Neutrophil (primary cell): ENCODE results near the gene WNT8B.

Experiments
- H3K27ac ChIP-seq: fragments of 200-600 bp; sonication (generic); 2 replicates; pipeline ENCODE4 v1.5.1; 2016; ENCODE audit warnings: mild to moderate bottlenecking, moderate library complexity
- H3K27me3 ChIP-seq: fragments of 200-600 bp; sonication (generic); 2 replicates; pipeline ENCODE4 v1.6.0; 2016; ENCODE audit warnings: mild to moderate bottlenecking
- H3K36me3 ChIP-seq: fragments of 200-600 bp; sonication (generic); 2 replicates; pipeline ENCODE4 v1.5.1; 2017
- H3K4me1 ChIP-seq, 2 experiments: fragments of 200-600 bp in 1 of 2; sonication (generic) in 1 of 2; 1 replicate in 1 of 2; 2 replicates in 1 of 2; pipeline versions ENCODE4 v1.5.1 to v1.6.1; 2013 to 2016; ENCODE audit warnings: low read depth in 1 of 2, low read length in 1 of 2, mild to moderate bottlenecking in 1 of 2, moderate library complexity in 1 of 2; ENCODE audit not compliant: control insufficient read depth in 1 of 2, insufficient read depth in 1 of 2
- H3K4me3 ChIP-seq, 2 experiments: fragments of 200-600 bp in 1 of 2; sonication (generic) in 1 of 2; 1 replicate in 1 of 2; 2 replicates in 1 of 2; pipeline ENCODE4 v1.5.1; 2013 to 2016; ENCODE audit warnings: low read depth in 1 of 2, low read length in 1 of 2, mild to moderate bottlenecking in 1 of 2, moderate library complexity in 1 of 2
- H3K9me3 ChIP-seq: fragments of 200-600 bp; sonication (generic); 2 replicates; pipeline ENCODE4 v1.5.1; 2016
- TF ChIP-seq, protein P1 (sequence below): fragments of 200-600 bp; sonication (generic); IDR thresholded peaks from 2 replicates; pipeline ENCODE4 v1.5.1; 2016; ENCODE audit warnings: antibody characterized with exemption

The WNT8B gene

DNA sequence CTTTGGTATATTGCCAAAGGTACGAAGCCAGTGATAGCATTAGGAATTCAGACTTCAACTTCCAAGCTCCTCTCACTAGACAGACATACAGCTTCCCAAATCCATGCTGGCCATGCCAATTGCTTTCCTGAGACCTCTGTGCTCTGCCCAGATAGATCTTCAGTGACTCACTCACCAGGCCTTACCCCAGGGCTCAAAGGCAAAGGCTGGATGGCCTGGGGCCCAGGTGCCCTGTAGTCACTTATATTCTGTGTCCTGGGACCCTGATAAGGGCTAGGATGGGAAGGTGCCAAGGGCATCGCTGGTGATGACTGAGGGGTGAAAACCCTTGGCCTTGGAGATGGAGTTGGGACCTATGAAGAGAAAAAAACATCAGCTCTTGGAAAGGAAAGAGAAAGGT lies 27.7 kb downstream of the WNT8B start:
- Histone ChIP-seq H3K9me3 (no peaks in the 10 kb centered on the region), H3K27ac (no peak overlapping the region), H3K27me3 (no peaks in the 10 kb centered on the region), H3K4me1 (no peaks in the 10 kb centered on the region), H3K4me3 (no peak overlapping the region), H3K36me3 (peaks cover 64% of the 10 kb centered on the region)
- TF ChIP-seq, protein P1, sequence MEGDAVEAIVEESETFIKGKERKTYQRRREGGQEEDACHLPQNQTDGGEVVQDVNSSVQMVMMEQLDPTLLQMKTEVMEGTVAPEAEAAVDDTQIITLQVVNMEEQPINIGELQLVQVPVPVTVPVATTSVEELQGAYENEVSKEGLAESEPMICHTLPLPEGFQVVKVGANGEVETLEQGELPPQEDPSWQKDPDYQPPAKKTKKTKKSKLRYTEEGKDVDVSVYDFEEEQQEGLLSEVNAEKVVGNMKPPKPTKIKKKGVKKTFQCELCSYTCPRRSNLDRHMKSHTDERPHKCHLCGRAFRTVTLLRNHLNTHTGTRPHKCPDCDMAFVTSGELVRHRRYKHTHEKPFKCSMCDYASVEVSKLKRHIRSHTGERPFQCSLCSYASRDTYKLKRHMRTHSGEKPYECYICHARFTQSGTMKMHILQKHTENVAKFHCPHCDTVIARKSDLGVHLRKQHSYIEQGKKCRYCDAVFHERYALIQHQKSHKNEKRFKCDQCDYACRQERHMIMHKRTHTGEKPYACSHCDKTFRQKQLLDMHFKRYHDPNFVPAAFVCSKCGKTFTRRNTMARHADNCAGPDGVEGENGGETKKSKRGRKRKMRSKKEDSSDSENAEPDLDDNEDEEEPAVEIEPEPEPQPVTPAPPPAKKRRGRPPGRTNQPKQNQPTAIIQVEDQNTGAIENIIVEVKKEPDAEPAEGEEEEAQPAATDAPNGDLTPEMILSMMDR, result no peak

DNA sequence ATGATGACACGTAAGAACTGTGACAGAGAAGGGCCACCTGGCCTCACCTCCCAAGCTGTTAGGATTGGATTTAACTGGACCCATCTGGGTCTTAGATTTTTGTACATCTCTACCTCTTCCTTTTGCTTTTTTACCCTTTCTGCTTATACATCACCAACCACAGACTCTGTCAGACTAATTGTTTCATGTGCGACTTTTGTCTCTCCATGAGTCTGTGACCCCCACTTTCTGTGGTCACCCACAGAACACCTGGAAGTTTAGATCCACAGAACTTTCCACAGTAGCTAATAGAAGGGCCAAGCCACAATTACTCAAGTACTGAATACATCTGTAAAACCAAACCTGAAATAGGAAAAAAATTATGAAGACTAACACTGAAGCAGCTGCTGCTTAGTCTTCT lies 33.8 kb downstream of the WNT8B start:
- Histone ChIP-seq H3K4me3 (no peak overlapping the region), H3K9me3 (no peaks in the 10 kb centered on the region), H3K36me3 (peaks cover 78% of the 10 kb centered on the region), H3K27me3 (no peaks in the 10 kb centered on the region), H3K4me1 (no peaks in the 10 kb centered on the region), H3K27ac (no peak overlapping the region)
- TF ChIP-seq, protein P1, result no peak

DNA sequence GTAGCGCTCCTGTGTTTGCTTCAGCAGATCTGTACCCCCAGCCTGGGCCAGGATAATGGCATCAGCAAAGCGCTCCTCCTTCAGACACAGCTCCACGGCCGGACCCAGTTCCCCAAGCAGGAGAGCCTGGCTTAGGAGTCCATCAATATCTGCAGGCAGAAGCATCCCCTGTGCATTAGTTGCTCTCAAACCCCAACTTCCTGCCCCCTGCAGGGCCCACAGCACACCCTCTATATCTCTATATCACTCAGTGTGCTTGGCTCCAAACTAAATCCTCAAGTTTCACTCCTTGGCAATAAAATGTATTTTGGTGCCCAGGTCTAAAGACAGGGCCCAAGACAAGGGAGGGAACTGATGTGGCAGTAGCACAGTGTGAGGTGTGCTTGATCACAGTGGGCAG lies 35.2 kb downstream of the WNT8B start:
- H3K4me3 ChIP-seq, result no peak overlapping the region

DNA sequence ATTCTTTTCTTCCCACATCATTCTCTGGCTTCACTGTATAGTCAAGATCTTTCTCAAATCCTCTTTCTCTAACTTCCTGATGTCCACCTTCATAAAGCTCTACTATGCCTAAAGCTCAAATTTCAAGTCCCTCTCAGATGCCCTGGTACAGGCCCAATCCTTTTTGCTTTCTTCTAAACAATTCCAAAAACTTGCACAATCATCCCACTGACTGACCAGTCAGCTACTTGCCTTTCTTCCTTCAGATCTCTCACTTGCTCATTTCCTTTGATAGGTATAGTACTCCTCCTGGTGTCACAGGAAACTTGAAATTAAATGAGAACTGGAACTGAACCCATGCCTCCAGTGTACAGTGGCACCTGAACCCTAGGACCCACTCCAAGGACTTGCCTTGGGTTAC lies 38.6 kb downstream of the WNT8B start:
- TF ChIP-seq, protein P1, result no peak
- Histone ChIP-seq H3K4me1 (no peaks in the 10 kb centered on the region), H3K36me3 (peaks cover 77% of the 10 kb centered on the region), H3K9me3 (no peaks in the 10 kb centered on the region), H3K27me3 (no peaks in the 10 kb centered on the region), H3K4me3 (no peak overlapping the region), H3K27ac (no peak overlapping the region)

More for the DNA sequence above, 35.2 kb downstream of the WNT8B start:
- Histone ChIP-seq H3K4me1 (no peaks in the 10 kb centered on the region), H3K36me3 (peaks cover 76% of the 10 kb centered on the region), H3K27ac (no peak overlapping the region), H3K27me3 (no peaks in the 10 kb centered on the region), H3K9me3 (no peaks in the 10 kb centered on the region)
- TF ChIP-seq, protein P1, result no peak

DNA sequence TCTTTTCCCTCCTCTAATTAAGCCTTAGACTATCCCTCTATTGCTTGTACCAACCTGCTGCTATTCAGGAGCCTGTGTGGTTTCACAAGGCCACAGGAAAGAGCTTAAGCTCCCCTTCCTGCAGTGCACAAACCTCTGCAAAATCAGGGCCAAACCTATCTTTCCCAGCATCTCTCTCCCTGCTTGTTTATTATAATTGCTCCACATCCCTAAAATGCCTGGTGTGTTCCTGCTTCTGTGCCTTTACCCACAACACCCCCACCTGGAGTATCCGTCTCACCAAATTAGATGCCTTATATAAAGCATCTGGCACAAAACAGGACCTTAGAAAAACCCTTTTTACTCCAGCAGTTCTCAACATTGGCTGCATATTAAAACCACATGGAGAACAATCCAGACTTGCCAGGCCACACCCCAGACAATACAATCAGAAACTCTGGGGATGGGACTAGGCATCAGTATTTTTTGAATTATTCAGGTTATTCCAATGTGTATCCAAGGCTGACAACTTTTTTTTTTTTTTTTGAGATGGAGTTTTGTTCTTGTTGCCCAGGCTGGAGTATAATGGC lies 40.2 kb downstream of the WNT8B start:
- H3K36me3 ChIP-seq, result peaks cover 76% of the 10 kb centered on the region
- H3K4me1 ChIP-seq, result no peaks in the 10 kb centered on the region
- H3K27ac ChIP-seq, result no peak overlapping the region
- TF ChIP-seq, protein P1, result no peak
- no peaks in the 10 kb centered on the region for H3K9me3 ChIP-seq
- H3K4me3 ChIP-seq, result no peak overlapping the region
- no peaks in the 10 kb centered on the region for H3K27me3 ChIP-seq

DNA sequence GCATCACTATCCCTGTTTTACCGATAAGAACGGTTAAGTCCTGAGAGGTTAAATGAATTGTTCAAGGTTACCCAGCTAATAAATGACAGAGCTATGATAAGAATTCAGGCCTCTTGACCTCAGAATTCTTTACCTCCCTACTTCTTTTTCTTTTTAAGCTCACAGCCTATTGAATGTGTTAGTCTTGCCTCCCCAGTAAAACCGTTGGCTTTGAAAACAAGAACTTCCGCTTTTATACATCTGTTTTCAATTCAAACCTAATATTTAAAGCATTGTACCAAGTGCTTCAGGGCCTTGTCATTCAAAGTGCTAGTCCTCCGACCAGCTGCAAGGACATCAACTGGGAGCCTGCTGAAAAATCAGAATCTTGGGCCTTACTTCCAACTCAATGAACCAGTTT lies 41.3 kb downstream of the WNT8B start:
- H3K4me3 ChIP-seq, result no peak overlapping the region
- H3K36me3 ChIP-seq, result peaks cover 67% of the 10 kb centered on the region
- H3K9me3 ChIP-seq, result no peaks in the 10 kb centered on the region
- H3K27me3 ChIP-seq, result no peaks in the 10 kb centered on the region
- TF ChIP-seq, protein P1, result no peak
- H3K4me1 ChIP-seq, result peaks cover 3 to 5% of the 10 kb centered on the region in 2 experiments
- H3K27ac ChIP-seq, result no peak overlapping the region
